GM21447 (cell line): Measurements from ENCODE around the gene MPP2.
"Not testable (repeated sequence)": the region's sequence is repeated elsewhere in the genome, so short reads cannot be mapped to it uniquely, and the experiment has no call there.

Experiments used
- ATAC-seq: cut with Tn5 transposase; IDR thresholded peaks from one replicate; pipeline ENCODE4 v1.9.1; 2021; ENCODE audit not compliant: unreplicated experiment

Gene MPP2, protein sequence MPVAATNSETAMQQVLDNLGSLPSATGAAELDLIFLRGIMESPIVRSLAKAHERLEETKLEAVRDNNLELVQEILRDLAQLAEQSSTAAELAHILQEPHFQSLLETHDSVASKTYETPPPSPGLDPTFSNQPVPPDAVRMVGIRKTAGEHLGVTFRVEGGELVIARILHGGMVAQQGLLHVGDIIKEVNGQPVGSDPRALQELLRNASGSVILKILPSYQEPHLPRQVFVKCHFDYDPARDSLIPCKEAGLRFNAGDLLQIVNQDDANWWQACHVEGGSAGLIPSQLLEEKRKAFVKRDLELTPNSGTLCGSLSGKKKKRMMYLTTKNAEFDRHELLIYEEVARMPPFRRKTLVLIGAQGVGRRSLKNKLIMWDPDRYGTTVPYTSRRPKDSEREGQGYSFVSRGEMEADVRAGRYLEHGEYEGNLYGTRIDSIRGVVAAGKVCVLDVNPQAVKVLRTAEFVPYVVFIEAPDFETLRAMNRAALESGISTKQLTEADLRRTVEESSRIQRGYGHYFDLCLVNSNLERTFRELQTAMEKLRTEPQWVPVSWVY

DNA sequence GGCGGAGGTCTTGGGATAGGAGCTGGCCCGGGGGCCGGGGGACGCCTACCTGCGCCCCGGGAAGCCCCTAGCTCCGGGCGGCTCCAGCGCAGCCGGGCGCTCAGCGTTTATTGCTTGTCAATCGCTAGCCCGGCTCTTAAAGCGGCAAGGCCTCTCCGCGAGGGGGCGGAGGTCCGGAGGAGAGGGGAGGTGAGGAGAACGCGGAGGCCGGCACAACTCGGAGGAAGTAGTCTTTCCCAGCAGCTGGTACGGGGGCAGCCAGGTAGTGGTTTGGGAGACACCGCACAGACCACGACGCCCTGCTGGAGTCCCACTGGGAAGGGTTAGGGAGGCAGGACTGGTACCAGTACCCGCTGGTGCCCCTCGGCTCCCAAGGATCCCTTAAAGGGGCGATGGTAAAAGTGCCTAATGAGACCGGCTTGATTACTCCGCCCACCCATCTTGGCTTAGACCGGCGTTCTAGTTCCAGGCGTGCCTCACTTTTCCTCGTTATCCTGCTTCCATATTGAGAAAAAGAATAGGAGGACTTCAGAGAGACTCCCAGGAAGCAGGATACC lies at the start of gene MPP2:
Gene MPP2 (minus strand): TSS at position 112 of the 557 bp plus-strand sequence. CDS start 3,076 bp downstream, outside the sequence.
- ATAC-seq: no peak

DNA sequence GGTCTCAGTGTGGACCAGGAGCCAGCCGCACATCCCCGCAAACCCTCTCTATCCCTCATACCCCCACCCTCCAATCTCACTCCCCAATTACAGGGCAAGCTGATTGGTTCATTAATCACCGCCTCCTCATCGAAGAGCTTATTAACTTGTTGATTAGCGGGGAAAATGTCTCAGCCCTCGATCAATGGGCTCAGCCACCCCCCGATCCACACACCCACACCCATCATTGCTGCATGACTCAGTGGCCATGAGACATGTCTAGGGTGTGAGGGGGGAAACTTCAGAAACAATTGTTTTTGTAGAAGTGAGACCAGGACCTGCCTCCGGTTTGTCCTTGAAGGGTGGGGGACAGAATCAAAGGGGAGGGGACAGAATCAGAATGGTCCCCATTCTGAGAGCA lies 48.9 kb upstream of the MPP2 start:
- ATAC-seq: no peak

DNA sequence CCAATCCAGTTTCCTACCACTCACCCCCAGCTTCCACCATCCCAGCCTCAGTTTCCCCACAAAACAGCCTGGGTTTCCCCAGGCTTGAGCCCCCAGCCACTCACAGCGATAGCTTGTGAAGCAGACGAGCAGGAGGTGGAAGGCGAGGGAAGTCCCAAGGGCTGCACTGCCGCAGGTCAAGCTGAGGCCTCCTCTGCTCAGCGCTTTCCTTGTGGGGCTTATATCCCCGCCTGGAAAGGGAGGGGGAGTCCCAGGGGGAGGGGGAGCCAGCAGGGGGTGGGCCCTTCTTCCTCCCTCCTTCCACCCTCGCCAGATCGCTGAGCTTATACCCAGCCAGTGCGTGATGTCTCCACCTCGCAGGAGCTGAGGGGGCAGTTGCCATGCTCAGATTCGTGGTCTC lies 46.4 kb upstream of the MPP2 start, which contains the start of gene PYY:
Gene PYY (minus strand): TSS at position 195 of the 400 bp plus-strand sequence. CDS start 457 bp downstream, outside the sequence.
- ATAC-seq: no peak

DNA sequence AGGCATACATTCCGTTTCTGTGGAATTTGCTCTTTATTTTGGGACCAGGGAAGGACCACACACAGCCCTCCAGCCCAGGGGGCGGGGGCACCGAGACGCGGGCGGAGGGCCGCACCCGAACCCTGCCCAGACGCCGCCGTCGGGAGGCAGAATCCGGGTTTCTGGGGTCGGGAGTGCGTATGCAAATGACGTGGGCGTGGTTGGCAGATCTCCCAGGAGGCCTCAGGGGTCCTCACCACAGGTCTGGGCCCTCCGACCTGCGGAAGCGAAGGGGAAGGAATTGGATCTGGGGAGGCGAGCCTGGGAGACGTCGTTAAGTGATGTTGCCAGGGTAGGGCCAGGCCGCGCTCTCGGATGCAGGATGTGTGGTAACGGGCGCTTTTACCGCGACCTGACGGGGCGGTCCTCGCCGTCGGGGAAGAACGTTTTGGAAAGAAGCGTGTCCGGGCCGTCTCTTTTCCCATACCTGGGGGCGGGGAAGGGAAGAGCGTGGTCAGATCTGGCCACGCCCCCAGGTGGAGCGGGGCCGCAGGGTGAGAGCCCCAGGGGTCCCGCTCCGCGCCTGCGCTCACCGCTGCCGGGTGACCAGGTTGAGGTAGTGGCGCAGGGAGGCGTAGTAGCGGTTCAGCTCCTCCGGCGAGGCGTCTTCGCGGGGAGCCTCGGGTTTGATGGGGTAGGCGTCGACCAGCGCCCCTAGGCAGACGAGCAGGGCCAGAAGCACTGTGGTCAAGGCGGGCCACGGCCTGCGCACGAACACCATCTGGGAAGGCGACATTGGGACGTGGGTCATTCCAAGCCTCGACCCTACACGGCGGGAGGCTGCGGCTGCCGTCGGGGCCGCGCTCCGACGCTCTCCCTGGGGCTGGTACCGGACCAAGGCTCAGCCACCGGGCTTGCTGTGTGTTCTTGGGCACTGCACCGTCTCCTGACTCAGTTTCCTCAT lies 45.7 kb upstream of the MPP2 start:
- ATAC-seq: no peak

DNA sequence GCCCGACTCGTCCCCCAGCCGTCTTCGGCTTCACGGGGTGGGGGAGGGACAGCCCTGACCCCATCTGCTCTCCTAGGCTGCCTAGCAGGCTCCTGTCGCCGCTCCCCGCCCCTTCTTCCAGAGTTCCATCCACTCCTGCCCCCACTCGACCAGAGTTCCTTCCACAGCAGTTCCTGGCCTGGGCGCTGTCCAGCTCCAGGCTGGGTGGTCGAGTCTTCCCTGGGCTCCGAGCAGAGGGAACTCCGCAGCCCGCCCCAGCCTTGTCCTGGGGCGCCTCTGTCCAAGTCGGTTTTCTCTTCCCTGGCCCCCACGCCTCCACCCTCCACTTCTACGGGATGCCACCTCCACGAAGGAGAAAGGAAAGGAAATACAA lies 45.0 kb upstream of the MPP2 start:
- ATAC-seq: no peak

DNA sequence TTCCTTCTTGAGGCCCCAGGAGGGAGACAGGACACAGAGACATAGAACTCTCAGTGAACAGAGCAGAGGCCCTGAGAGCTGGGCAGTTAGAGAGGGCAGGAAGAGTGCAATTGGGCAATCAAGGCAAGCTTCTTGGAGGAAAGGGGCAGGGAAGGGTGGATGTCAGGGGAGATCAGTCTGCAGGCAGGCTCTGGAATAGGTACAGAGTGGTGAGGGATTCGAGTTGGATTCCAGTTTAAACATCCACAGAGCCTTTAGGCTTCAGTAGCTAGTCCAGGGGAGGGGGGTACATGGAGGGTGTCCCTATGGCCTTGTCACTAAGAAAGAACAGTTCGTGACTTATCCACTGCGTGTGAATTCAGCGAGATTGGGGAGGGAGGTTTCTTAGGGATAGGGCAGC lies 44.4 kb upstream of the MPP2 start:
- ATAC-seq: no peak

DNA sequence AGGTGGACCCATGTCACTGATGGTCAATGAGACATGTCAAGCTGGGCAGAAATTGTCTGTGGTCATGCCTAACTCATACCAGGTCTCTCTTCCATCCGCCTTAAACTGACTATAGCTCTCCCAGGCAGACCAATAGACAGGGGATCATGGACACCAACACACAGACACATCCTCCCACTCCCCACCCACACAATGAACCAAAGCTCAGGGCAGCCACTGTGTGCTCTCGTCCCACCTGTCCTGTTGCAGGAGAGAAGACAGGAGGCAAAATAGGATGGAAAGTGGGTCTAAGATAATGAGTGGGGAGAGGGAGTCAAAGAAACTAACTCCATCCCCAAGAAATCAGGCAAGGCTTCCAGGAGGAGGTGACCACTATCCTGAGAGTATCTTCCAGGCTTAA lies 43.2 kb upstream of the MPP2 start:
- no peak for ATAC-seq

DNA sequence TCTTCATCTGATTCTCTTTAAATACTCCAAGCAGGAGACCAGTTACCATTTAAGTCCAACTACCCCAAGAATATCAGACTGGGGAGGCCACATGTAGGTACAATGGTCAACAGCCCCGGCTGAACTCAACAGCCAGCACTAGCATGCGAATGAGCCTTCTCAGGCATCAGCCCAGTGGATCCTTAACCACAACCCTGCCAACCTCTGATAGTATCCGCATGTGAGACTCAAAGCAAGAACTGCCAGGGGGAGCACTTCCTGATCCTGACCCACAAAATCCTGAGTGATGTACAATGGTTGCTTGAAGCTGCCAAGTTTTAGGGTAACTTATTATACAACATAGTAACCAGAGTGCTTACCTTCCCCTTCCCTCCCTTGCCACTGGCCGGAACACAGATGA lies 42.4 kb upstream of the MPP2 start:
- ATAC-seq: no peak

DNA sequence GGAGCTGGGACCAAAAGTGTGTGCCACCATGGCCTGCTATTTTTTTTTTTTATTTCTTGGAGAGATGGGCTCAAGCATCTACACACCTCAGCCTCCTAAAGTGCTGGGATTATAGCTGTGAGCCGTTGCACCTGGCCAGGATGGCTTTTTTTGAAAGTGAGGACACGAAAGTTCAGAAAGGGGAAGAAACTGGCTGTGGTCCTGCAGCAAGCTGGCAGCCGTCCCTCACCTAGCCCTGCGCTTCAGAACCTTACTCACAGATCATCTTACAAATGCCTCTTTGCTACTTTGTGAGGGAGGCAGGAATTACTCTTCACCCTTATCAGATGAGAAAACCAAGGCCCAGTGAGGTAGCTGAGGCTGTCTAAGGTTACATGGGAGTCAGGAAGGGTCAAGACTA lies 39.4 kb upstream of the MPP2 start:
- ATAC-seq: no peak

DNA sequence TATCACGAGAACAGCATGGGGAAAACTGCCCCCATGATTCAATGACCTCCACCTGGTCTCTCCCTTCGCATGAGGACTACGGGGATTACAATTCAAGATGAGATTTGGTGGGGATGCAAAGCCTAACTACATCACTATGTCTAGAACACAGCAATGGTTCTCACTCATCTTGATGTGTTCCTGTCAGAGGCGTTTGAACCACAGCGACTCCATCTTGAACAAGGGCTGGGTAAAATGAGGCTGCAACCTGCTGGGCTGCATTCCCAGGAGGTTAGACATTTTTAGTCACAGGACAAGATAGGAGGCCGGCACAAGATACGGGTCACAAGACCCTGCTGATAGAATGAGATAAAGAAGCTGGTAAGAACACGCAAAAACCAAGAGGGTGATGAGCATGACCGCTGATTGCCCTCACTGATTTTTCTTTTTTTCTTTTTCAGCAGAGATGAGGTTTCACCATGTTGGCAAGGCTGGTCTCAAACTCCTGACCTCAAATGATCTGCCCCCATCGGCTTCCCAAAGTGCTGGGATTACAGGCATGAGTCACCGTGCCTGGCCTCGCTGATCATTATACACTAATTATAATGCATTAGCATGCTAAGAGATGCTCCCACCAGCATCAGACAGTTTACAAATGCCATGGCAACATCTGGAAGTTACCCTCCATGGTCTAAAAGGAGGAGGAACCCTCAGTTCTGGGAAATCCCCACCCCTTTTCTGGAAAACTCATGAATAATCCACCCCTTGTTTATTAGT lies 37.9 kb upstream of the MPP2 start:
- ATAC-seq: no peak

DNA sequence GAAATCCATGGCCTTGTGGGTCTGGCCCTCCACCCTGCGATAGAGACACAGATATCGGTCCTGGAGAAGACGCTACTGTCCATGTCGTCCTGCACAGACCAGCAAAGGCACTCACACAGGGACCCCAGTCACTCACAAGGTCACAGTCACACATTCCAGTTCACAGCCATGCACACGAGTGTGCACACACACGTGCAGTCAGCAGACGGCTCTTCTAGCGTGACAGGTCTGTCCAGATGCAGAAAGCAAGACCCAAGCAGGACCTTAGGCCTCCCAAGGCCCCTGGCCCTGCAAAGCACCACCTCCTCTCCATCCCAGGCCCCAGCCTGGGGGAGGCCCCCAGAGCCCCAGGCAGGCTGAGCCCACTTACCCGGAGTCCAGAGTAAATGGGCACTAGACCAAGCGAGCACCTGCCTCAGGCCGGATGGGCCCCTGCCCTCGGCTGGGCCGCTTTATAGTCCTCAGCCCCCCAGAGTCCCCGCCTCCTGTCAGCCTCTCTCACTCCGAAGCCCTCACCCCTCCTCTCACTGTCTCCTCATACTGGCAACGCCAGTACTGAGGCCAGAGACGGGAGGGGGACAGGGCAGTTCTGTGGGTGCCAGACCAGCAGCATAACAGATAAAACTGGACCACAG lies 34.8 kb upstream of the MPP2 start, which contains the start of gene PPY:
Gene PPY (minus strand): TSS at position 426 of the 635 bp plus-strand sequence. CDS start 822 bp downstream, outside the sequence.
- ATAC-seq: no peak

DNA sequence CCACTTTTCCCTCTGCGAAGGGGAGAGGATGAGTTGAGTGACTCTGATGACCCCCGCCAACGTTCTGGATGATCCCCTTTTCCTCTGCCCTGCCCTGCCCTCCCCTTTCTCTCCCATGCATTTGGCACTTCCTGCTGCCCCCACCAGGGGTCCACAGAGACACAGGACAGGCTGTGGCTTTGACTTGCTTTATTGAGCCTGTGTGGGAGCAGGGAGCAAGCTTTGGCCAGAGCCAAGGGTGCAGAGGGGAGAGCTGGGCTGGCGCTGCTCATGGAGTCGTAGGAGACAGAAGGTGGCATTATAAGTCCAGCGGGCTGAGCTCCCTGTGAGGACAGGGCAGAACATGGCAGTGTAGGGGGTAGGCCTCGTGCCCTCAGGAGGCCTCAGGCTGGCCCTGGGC lies 33.3 kb upstream of the MPP2 start:
- no peak for ATAC-seq

DNA sequence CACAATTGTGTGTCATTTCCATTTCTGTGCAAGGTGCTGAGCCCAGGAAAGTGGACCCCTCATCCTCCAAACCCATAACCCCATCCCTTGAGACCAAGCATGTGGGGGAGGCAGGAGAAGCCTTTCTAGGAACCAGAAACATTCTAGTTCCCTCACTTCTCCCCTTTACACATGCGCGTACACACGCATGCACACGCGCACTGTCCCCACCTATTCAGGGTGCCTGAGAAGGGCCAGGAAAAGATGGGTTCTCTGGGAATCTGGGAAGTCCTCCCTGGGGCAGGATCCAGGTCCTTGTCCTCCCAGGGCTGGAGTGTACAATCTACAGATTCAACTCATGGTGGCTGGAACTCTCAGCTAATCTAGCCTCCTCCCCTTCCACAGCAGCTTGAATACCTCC lies 32.5 kb upstream of the MPP2 start:
- ATAC-seq: no peak

DNA sequence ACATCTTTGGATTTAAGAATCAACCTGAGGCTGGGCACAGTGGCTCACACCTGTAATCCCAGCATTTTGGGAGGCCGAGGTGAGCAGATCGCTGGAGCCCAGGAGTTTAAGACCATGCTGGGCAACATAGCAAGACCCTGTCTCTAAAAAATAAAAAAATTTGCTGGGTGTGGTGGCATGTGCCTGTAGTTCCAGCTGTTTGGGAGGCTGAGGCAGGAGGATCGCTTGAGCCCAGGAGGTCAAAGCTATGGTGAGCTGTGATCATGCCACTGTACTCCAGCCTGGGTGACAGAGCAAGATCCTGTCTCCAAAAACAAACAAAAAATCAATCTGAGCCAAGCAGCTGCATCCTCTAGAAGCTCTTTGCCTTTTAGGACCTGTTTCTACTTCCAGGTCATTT lies 32.1 kb upstream of the MPP2 start:
- not testable (repeated sequence) for ATAC-seq

DNA sequence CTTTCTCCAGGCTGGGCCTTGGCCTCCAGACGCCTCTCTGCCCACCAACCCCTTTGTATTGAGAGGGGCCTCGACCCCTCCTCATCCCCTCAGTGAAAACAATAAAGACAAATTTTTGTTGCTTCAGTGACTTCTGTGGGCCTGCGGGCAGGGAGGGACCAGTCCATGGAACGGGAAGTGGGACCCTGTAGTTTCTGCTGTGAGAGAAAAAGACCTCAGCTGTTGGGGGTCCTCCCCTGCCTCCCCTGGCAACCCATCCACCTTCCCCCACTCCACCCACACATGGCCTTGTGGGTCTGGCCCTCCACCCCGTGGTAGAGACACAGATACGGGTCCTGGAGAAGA lies 31.5 kb upstream of the MPP2 start:
- no peak for ATAC-seq

DNA sequence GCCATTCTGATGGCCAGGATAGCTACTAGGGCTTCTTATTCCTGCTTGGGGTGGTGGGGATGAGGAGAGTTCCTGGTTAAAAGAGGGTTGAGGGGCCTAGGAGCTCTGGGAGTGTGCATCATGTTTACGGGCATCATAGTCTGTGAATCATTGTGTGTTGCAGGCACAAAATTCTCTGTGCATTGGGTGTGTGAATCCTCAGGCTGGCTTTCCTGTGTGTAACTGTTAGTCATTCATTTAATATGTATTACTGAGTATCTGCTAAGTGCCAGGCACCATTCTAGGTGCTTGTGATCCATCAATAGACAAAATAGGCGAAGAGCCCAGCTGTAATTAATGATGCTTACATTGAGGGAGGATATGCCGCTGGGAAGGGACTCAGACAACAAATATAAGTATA lies 29.1 kb upstream of the MPP2 start:
- ATAC-seq: no peak

DNA sequence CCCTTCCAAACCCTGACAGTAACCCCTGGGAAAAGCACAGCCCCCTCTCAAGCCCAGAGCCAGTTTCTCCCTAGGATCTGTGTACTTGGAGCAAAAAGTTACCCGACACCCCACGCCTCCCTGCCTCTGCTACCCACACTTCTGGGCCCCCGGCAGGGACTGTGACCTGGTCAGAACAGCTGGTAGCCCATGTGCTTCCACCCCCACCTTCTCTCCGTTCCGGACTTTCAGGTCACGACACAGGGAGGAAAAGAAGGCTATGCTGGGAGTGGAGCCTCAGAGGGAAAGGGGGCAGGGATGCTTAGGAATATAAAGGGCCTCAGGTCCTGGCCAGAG lies 28.6 kb upstream of the MPP2 start:
- ATAC-seq: no peak

DNA sequence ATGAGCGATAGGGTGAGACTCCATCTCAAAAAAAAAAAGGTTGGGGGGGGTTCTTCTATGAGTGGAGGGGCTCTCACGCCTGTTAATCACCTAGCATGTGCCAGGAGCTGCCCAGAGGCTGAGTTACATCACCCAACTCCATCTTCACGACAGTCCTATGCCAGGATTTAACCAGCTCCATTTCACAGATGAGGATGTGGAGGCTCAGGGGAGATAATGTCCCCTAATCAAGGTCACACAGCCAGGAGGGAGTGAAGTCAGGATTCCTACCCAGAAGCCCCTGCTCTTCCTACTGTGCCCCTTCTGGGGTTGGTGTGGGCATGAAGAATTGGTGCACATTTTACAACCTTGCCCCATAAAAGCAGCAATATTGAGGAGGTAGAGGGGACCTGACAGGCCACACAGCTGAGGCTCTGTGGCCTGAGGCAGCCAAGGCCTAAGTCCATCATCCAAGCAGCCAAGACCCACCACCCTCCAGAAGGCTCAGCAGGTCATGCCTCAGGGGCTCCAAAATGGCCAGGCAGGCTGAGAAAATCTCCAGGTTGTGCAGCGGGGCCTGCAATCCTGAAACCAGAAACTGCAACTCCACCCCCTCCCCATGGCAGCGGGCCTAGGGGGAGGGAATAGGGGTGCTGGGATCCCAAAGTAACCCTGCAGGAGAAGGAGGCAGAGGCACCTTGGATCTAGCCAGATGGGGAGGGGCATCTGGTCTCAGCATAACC lies 28.0 kb upstream of the MPP2 start:
- ATAC-seq: no peak

DNA sequence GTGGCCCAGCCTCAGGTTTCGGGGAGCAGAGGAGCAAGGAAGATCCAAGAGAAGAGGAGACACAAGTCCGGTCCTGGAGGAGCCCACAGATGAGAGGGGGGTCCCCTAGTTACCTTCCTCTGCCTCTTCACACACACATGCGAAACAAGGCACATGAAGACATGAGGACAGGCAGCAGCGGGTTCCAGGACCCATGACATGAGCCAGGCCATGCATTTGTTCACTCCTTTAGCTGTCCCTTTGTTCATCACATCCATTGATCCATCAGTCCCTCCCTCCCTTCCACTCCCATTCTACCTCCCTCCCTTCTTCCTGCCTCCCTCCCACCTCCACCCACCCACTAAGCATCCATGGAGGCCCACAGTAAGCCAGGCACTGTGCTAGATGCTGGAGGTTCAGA lies 25.6 kb upstream of the MPP2 start:
- ATAC-seq: no peak

DNA sequence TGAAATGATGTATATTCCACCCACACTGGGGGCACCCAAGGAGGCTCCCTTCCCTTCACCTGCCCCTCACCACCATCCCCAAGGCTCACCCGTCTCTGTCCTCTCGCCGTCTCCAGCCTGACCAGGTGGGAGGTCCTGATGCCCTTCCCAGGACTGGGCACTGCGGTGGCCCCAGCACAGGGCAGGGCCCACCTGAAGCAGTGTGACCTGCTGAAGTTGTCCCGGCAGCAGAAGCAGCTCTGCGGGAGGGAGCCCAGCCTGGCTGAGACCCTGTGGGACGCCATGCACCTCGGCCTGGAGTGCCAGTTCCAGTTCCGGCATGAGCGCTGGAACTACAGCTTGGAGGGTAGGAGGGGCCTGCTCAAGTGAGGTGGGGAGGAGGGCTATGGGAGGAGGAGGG lies 25.0 kb upstream of the MPP2 start:
- ATAC-seq: no peak
